GM12892 (cell line): ENCODE results near the gene C2orf80.

Experiments
- POLR2A ChIP-seq: IDR thresholded peaks from 2 replicates; pipeline ENCODE4 v1.6.1; 2011; ENCODE audit warnings: low read depth, low read length, control low read depth
- POLR2AphosphoS5 ChIP-seq: IDR thresholded peaks from 2 replicates; pipeline ENCODE4 v1.6.1; 2011; ENCODE audit warnings: low read depth, low read length, control low read depth
- TAF1 ChIP-seq: IDR thresholded peaks from 2 replicates; pipeline ENCODE4 v1.6.1; 2011; ENCODE audit warnings: low read depth, mild to moderate bottlenecking, control low read depth, low read length, borderline replicate concordance

DNA sequence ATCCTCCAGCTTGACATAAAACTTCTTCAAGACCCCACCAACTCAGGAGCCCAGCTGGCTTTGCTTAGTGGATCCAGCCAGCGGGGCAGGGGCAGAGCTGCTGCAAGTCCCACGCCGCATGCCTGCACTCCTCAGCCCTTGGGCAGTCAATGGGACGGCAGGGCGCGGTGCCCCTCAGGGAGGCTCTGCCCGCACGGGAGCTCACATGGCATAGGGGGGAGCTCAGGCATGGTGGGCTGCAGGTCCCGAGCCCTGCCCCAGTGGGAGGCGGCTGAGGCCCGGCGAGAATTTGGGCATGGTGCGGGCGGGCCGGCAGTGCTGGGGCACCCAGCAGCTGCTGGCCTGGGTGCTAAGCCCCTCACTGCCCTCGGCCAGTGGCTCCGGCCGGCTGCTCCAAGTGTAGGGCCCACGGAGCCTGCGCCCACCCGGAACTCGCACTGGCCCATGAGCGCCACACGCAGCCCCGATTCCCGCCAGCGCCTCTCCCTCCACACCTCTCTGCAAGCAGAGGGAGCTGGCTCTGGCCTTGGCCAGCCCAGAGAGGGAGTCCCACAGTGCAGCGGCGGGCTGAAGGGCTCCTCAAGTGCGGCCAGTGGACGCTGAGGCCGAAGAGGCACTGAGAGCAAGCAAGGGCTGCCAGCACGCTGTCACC, 37.9 kb upstream of the C2orf80 start:
- TF ChIP-seq POLR2A (no peak), POLR2AphosphoS5 (no peak), TAF1 (no peak)
